ENCODE measurements around the gene XXYLT1. TPM values are rescaled to one million over a fixed set of nuclear protein-coding genes. Genes with fewer than 3 reads are reported as not detected.

Gene XXYLT1
- total and polyA plus RNA-seq, 2 of the 8 experiments (the other 6 are each of a cell fraction or from before 2014, with no cell fraction given), result 18.9 to 23.8 TPM

GRCh38 chr3:195118671-195119070 is 152.3 kb downstream of the XXYLT1 start:
- ChIA-PET POLR2A (ENCODE audit: partially characterized antibody) (interaction anchor here (0.6 to 1.2 kb wide), 4 partner anchors 41 to 140 kb away, joined by 3 to 4 read pairs (median 3); no protein-coding TSS in a partner anchor), CTCF (ENCODE audit: partially characterized antibody) (interaction anchor here (0.8 to 5.3 kb wide), 11 partner anchors 11 to 447 kb away, joined by 3 to 31 read pairs (median 5); partner anchors contain the start of gene LSG1)
- TF ChIP-seq EP300 (IDR thresholded peaks at IDR 0.05; ENCODE audit: borderline replicate concordance in 1 of 2, low read depth in 2 of 2, low read length in 2 of 2), result no peak
- TF ChIP-seq RBBP5 (IDR thresholded peaks at IDR 0.05; ENCODE audit: borderline replicate concordance, low read depth, low read length), result no peak
- TF ChIP-seq BRCA1 (IDR thresholded peaks at IDR 0.05; ENCODE audit: low read depth, low read length), result no peak
- TF ChIP-seq CTBP2 (IDR thresholded peaks at IDR 0.05; ENCODE audit: borderline replicate concordance, insufficient read depth, insufficient read length, low read length), result no peak
- no peak for TF ChIP-seq ATF2 (IDR thresholded peaks at IDR 0.05; ENCODE audit: low read length)
- no peak for TF ChIP-seq SIRT6 (IDR thresholded peaks at IDR 0.05; ENCODE audit: low read length)
- no peak for TF ChIP-seq POLR2A (IDR thresholded peaks at IDR 0.05; ENCODE audit: control extremely low read depth in 1 of 2, low read depth in 2 of 2, low read length in 2 of 2)
- no peak for TF ChIP-seq HDAC6 (IDR thresholded peaks at IDR 0.05; ENCODE audit: low read depth, low read length)
- TF ChIP-seq, protein P1, sequence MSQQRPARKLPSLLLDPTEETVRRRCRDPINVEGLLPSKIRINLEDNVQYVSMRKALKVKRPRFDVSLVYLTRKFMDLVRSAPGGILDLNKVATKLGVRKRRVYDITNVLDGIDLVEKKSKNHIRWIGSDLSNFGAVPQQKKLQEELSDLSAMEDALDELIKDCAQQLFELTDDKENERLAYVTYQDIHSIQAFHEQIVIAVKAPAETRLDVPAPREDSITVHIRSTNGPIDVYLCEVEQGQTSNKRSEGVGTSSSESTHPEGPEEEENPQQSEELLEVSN (IDR thresholded peaks at IDR 0.05), result no peak
- TF ChIP-seq EZH2 (IDR thresholded peaks at IDR 0.05; ENCODE audit: low read depth, low read length, severe bottlenecking), result no peak

More at GRCh38 chr3:195118671-195119070, 152.3 kb downstream of the XXYLT1 start:
- no peak overlapping the region for H2BK20ac ChIP-seq (ENCODE audit: low read length)
- H3K4ac ChIP-seq (replicated peaks; ENCODE audit: insufficient read length, low read depth, low read length), result no peak overlapping the region
- H3K9ac ChIP-seq (replicated peaks in 1 of 4; ENCODE audit: extremely low read depth in 1 of 4, low read depth in 3 of 4, low read length in 3 of 4), result no peak overlapping the region
- no peak overlapping the region for H3K27ac ChIP-seq (ENCODE audit: low read depth, low read length)
- no peaks in the 10 kb centered on the region for H3K23me2 ChIP-seq (ENCODE audit: low read depth, low read length)
- H3K79me2 ChIP-seq (ENCODE audit: control insufficient read depth in 1 of 2, insufficient read depth in 2 of 2, low read length in 2 of 2), result peaks cover 0 to 17% of the 10 kb centered on the region in 2 experiments; a peak in 1 of 4 replicates
- peak overlapping the region; percentile 40; the same call in 1 of the 2 replicates for H2AK5ac ChIP-seq (ENCODE audit: low read depth, low read length)
- no peak for DNase-seq (ENCODE audit: low read depth in 1 of 2, low spot score in 2 of 2)
- H2AFZ ChIP-seq (ENCODE audit: low read length), result no peak overlapping the region
- H4K8ac ChIP-seq (ENCODE audit: extremely low read depth, insufficient read depth, low read length), result no peak overlapping the region
- H3K4me3 ChIP-seq (ENCODE audit: extremely low read depth in 1 of 4, insufficient read depth in 2 of 4, low read depth in 3 of 4, low read length in 4 of 4), result no peak overlapping the region
- H3K9me3 ChIP-seq (ENCODE audit: insufficient read depth in 2 of 2, low read depth in 1 of 2, low read length in 1 of 2), result no peaks in the 10 kb centered on the region
- H2BK12ac ChIP-seq (ENCODE audit: low read depth, low read length), result peak overlapping the region; percentile 97
- no peaks in the 10 kb centered on the region for H3K36me3 ChIP-seq (ENCODE audit: control insufficient read depth in 2 of 4, insufficient read depth in 4 of 4, low read length in 3 of 4)
- H3K4me2 ChIP-seq (ENCODE audit: insufficient read depth in 1 of 2, low read depth in 2 of 2, low read length in 2 of 2), result no peak overlapping the region; a peak in 1 of 4 replicates
- H2BK120ac ChIP-seq (replicated peaks; ENCODE audit: low read depth, low read length), result no peak overlapping the region
- H4K91ac ChIP-seq (replicated peaks; ENCODE audit: insufficient read length, low read length), result no peak overlapping the region
- H4K20me1 ChIP-seq (replicated peaks in 1 of 2; ENCODE audit: control insufficient read depth in 1 of 2, insufficient read depth in 2 of 2, low read length in 2 of 2), result peaks cover 1 to 4% of the 10 kb centered on the region in 2 experiments
- no peak overlapping the region; the same call in 1 of the 2 replicates for H3K18ac ChIP-seq (ENCODE audit: extremely low read depth, low read length)
- no peak overlapping the region for H2BK5ac ChIP-seq (ENCODE audit: low read depth, low read length)
- H3K4me1 ChIP-seq (replicated peaks in 1 of 4; ENCODE audit: control insufficient read depth in 3 of 4, insufficient read depth in 4 of 4, low read length in 3 of 4), result peaks cover 9 to 21% (median 13%) of the 10 kb centered on the region in 4 experiments
- no peak overlapping the region for H2BK15ac ChIP-seq (ENCODE audit: low read length)
- H3K23ac ChIP-seq (ENCODE audit: insufficient read length), result no peak overlapping the region
- no peak overlapping the region for H4K5ac ChIP-seq (ENCODE audit: insufficient read length, low read depth, low read length)
- no peaks in the 10 kb centered on the region for H3K27me3 ChIP-seq (replicated peaks in 1 of 4; ENCODE audit: control insufficient read depth in 3 of 4, extremely low read depth in 1 of 4, insufficient read depth in 3 of 4, low read length in 3 of 4)
- no peak overlapping the region for H3K14ac ChIP-seq (ENCODE audit: insufficient read length)
- 93% methylated on average over 12 of the region's 13 CpGs; no CpG with 5 or more reads in 1 of the 2 experiments for WGBS, 2 experiments (ENCODE audit: extremely low coverage in 1 of 2, insufficient coverage in 1 of 2, insufficient read length in 1 of 2, insufficient replicate concordance in 2 of 2, low coverage in 1 of 2, low lambda C conversion rate in 2 of 2, missing lambda C conversion rate in 1 of 2)
- peaks cover 2% of the 10 kb centered on the region; the same call in 1 of the 2 replicates for H3K79me1 ChIP-seq (ENCODE audit: low read depth, low read length)
- H3K56ac ChIP-seq (replicated peaks; ENCODE audit: insufficient read length, low read depth, low read length), result no peak overlapping the region
- no peak for FAIRE-seq
